Sigmoid colon (tissue), 7 donors: ENCODE results near the gene CD300H. TPM values are rescaled to one million over a fixed set of nuclear protein-coding genes. Genes with fewer than 3 reads are reported as not detected.

Source experiments
- DNase-seq: peaks from one replicate; pipeline ENCODE4 v3.0.0-alpha.2; 2019
- H3K27ac ChIP-seq, 4 donors: fragments of 200-600 bp; sonication (generic); one replicate each; pipeline ENCODE4 v1.5.1; 2016 to 2019; ENCODE audit warnings: mild to moderate bottlenecking in 1 of 4
- H3K27me3 ChIP-seq, 3 donors: fragments of 200-600 bp; sonication (generic); one replicate each; pipeline ENCODE4 v1.5.1; 2019; ENCODE audit warnings: mild to moderate bottlenecking in 1 of 3
- H3K36me3 ChIP-seq, 4 donors: fragments of 200-600 bp; sonication (generic); one replicate each; pipeline ENCODE4 v1.5.1; 2016 to 2019
- H3K4me1 ChIP-seq, 4 donors: fragments of 200-600 bp; sonication (generic); one replicate each; pipeline ENCODE4 v1.5.1; 2017 to 2019
- H3K4me3 ChIP-seq, 4 donors: fragments of 200-600 bp; sonication (generic); one replicate each; pipeline ENCODE4 v1.5.1; 2017 to 2019; ENCODE audit warnings: mild to moderate bottlenecking in 2 of 4, moderate library complexity in 1 of 4
- H3K9me3 ChIP-seq, 4 donors: fragments of 200-600 bp in 3 of 4; sonication (generic) in 3 of 4; one replicate each; pipeline versions ENCODE4 v1.5.1 to v1.6.1; 2013 to 2019
- CTCF ChIP-seq, 4 experiments: fragments of 450-650 bp in 3 of 4; fragments of 200-600 bp in 1 of 4; IDR thresholded peaks; one replicate each; pipeline ENCODE4 v1.5.1; 2016 to 2019; ENCODE audit warnings: antibody characterized with exemption in 4 of 4, mild to moderate bottlenecking in 3 of 4, moderate library complexity in 2 of 4
- EP300 ChIP-seq, 4 donors: sonication (generic); formaldehyde crosslinking; IDR thresholded peaks; one replicate each; pipeline ENCODE4 v1.6.1; 2017; ENCODE audit warnings: antibody characterized with exemption in 4 of 4
- POLR2A ChIP-seq, 2 donors: fragments of 450-650 bp; IDR thresholded peaks; one replicate each; pipeline ENCODE4 v1.6.1; 2016; ENCODE audit warnings: antibody characterized with exemption in 2 of 2, mild to moderate bottlenecking in 2 of 2, moderate library complexity in 2 of 2
- POLR2AphosphoS5 ChIP-seq, 4 donors: sonication (generic); formaldehyde crosslinking; IDR thresholded peaks; one replicate each; pipeline ENCODE4 v1.6.1; 2017; ENCODE audit warnings: antibody characterized with exemption in 4 of 4
- WGBS, 2 donors: extraction: QIAGEN DNeasy Blood & Tissue Kit; methylation state at CpG; one replicate each; pipeline ENCODE4 v1.1.7; 2013; 5-methylcytosine and 5-hydroxymethylcytosine counted together
- intact Hi-C: fragments of 100-400 bp; cut with DNase I; formaldehyde crosslinking; loops from one replicate; pipeline ENCODE4 v1.15.1; 2023
- polyA plus RNA-seq, 3 donors: library from polyadenylated mRNA; stranded (reverse); fragments of 200-250 nt; gene quantifications; one replicate each; pipeline ENCODE4 v1.2.3, GENCODE V29; 2013
- total RNA-seq, 4 donors: library from RNA; depleted of rRNA; stranded (reverse); fragments of >200 nt; gene quantifications; one replicate each; pipeline ENCODE4 v1.1.0, GENCODE V29; 2016
- donor health status: healthy with polysubstance abuse.
- donor health status: Bipolar disorder and iron deficiency.
- donor health status: healthy.

CD300H gene
- total and polyA plus RNA-seq, 7 donors: 0.20 TPM; not detected in 6

- 81 to 86% methylated on average over 4 of the region's 4 CpGs for WGBS, 2 donors
- no peaks in the 10 kb centered on the region for H3K9me3 ChIP-seq
- DNase-seq: no peak
Measured at GRCh38 chr17:74568106-74568873, 981 bp upstream of the CD300H start.

GRCh38 chr17:74566132-74566753, 1.1 kb downstream of the CD300H start:
- no peak overlapping the region for H3K4me3 ChIP-seq
- H3K9me3 ChIP-seq: no peaks in the 10 kb centered on the region
- no peak for DNase-seq
- intact Hi-C loops: loop anchor here (10.0 kb wide), 1 partner anchor 169 kb away; the partner anchor contains the start of gene RAB37
- no peaks in the 10 kb centered on the region for H3K4me1 ChIP-seq
- H3K27ac ChIP-seq: no peak overlapping the region
- TF ChIP-seq POLR2A (IDR thresholded peaks at IDR 0.05): no peak
- TF ChIP-seq EP300 (IDR thresholded peaks at IDR 0.05): no peak
- peak in 3 of 4 experiments; percentile 12 to 40 (median 33) for TF ChIP-seq CTCF (IDR thresholded peaks at IDR 0.05)
- WGBS, 2 donors: 40 to 45% methylated on average over 9 of the region's 9 CpGs
- peaks cover 0 to 13% (median 0%) of the 10 kb centered on the region in 3 donors for H3K27me3 ChIP-seq
- H3K36me3 ChIP-seq: no peaks in the 10 kb centered on the region

More at GRCh38 chr17:74568106-74568873, 981 bp upstream of the CD300H start:
- no peaks in the 10 kb centered on the region for H3K4me1 ChIP-seq
- TF ChIP-seq CTCF (IDR thresholded peaks at IDR 0.05) (no peak), EP300 (IDR thresholded peaks at IDR 0.05) (no peak), POLR2A (IDR thresholded peaks at IDR 0.05) (no peak), POLR2AphosphoS5 (IDR thresholded peaks at IDR 0.05) (no peak)
- H3K27ac ChIP-seq: no peak overlapping the region
- H3K4me3 ChIP-seq: no peak overlapping the region
- H3K36me3 ChIP-seq: no peaks in the 10 kb centered on the region
- peaks cover 0 to 6% (median 0%) of the 10 kb centered on the region in 3 donors for H3K27me3 ChIP-seq
- intact Hi-C loops: loop anchor here (10.0 kb wide), 1 partner anchor 167 kb away; the partner anchor contains the start of gene RAB37

- Histone ChIP-seq H3K4me3 (no peak overlapping the region), H3K4me1 (no peaks in the 10 kb centered on the region), H3K27me3 (peaks cover 0 to 14% (median 0%) of the 10 kb centered on the region in 3 donors), H3K27ac (no peak overlapping the region), H3K9me3 (no peaks in the 10 kb centered on the region), H3K36me3 (no peaks in the 10 kb centered on the region)
- 28 to 59% methylated on average over 5 of the region's 5 CpGs for WGBS, 2 donors
- TF ChIP-seq CTCF (IDR thresholded peaks at IDR 0.05) (no peak), POLR2A (IDR thresholded peaks at IDR 0.05) (no peak), POLR2AphosphoS5 (IDR thresholded peaks at IDR 0.05) (no peak), EP300 (IDR thresholded peaks at IDR 0.05) (no peak)
- DNase-seq: no peak
- intact Hi-C loops: loop anchor here (10.0 kb wide), 1 partner anchor 170 kb away; the partner anchor contains the start of gene RAB37
Measured at GRCh38 chr17:74565126-74565525, 2.2 kb downstream of the CD300H start.

- Histone ChIP-seq H3K27ac (no peak overlapping the region), H3K9me3 (no peaks in the 10 kb centered on the region), H3K4me3 (no peak overlapping the region), H3K27me3 (peaks cover 0 to 14% (median 0%) of the 10 kb centered on the region in 3 donors), H3K4me1 (no peaks in the 10 kb centered on the region), H3K36me3 (no peaks in the 10 kb centered on the region)
- intact Hi-C loops: loop anchor here (10.0 kb wide), 1 partner anchor 171 kb away; the partner anchor contains the start of gene RAB37
- WGBS, 2 donors: 89 to 92% methylated on average over 1 of the region's 1 CpG
- TF ChIP-seq EP300 (IDR thresholded peaks at IDR 0.05) (no peak), POLR2AphosphoS5 (IDR thresholded peaks at IDR 0.05) (no peak), CTCF (IDR thresholded peaks at IDR 0.05) (no peak), POLR2A (IDR thresholded peaks at IDR 0.05) (no peak)
- no peak for DNase-seq
Measured at GRCh38 chr17:74563358-74563757, 4.0 kb downstream of the CD300H start.
